OCI-LY3 (cell line): ENCODE data around the gene AQP6.

ENCODE experiments used
- CTCF ChIP-seq: fragments of 200-600, 300-600 bp; sonication (generic); IDR thresholded peaks from 2 replicates; pipeline ENCODE4 v1.5.1; 2014; ENCODE audit warnings: antibody characterized with exemption, low read length, low read depth
- EZH2phosphoT487 ChIP-seq: fragments of 200-600 bp; shearing (Covaris generic); IDR thresholded peaks from 2 replicates; pipeline ENCODE4 v1.6.1; 2018; ENCODE audit warnings: antibody characterized with exemption, mixed run types, low read depth

- TF ChIP-seq CTCF = no peak
- TF ChIP-seq EZH2phosphoT487 = no peak
These were observed 649 bp downstream of the AQP6 start for GRCh38 chr12:49973361-49973830.
